Measurements from ENCODE around the gene NTNG1.

DNA sequence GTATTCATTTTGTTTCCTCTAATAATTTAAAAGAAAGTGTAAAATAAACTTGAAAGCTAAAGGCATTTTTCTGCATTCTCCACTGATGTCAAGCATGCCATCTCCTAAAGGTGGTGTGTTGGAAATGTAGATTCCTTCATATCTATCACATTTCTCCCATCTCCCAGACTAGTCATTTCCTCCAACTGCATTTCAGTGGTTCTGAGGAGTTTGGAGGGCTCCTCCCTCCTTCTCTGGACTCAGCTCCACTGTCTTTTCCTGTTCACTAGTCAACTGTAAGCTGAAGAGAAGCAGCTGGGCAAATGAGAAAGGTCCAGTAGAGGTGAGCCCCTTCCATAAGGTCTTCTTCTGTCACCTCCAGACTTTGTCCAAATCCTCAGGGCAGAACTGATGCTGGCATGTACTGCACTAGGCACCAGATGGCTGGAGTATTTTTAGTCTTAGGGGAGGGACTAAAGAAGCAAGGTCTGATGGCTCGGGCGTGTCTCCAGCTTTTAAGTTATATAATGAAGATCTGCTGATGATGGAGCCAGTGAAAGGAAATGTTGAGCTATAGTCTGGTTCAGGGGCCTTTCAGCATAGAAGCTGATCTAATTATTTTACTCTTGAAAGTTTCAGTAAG is 186.1 kb downstream of the NTNG1 start:
- TF ChIP-seq, protein P1, sequence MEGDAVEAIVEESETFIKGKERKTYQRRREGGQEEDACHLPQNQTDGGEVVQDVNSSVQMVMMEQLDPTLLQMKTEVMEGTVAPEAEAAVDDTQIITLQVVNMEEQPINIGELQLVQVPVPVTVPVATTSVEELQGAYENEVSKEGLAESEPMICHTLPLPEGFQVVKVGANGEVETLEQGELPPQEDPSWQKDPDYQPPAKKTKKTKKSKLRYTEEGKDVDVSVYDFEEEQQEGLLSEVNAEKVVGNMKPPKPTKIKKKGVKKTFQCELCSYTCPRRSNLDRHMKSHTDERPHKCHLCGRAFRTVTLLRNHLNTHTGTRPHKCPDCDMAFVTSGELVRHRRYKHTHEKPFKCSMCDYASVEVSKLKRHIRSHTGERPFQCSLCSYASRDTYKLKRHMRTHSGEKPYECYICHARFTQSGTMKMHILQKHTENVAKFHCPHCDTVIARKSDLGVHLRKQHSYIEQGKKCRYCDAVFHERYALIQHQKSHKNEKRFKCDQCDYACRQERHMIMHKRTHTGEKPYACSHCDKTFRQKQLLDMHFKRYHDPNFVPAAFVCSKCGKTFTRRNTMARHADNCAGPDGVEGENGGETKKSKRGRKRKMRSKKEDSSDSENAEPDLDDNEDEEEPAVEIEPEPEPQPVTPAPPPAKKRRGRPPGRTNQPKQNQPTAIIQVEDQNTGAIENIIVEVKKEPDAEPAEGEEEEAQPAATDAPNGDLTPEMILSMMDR (IDR thresholded peaks at IDR 0.05) = no peak
- no peak for TF ChIP-seq POLR2A (IDR thresholded peaks at IDR 0.05)
